ENCODE results near the gene KDF1.

Gene KDF1

GRCh38 chr1:26961826-26962225 is 1.6 kb upstream of the KDF1 start:
- no peak overlapping the region for H3K4me3 ChIP-seq (ENCODE audit: low read depth, low read length)
- DNase-seq (ENCODE audit: low read depth): no peak
- TF ChIP-seq CTCF (IDR thresholded peaks at IDR 0.05; ENCODE audit: low read depth, low read length, missing control alignments): no peak

GRCh38 chr1:26960625-26960966 is 328 bp upstream of the KDF1 start:
- no peak overlapping the region for H3K4me3 ChIP-seq (ENCODE audit: low read depth, low read length)
- DNase-seq (ENCODE audit: low read depth): no peak
- no peak for TF ChIP-seq CTCF (IDR thresholded peaks at IDR 0.05; ENCODE audit: low read depth, low read length, missing control alignments)

- no peak for TF ChIP-seq CTCF (IDR thresholded peaks at IDR 0.05; ENCODE audit: low read depth, low read length, missing control alignments)
- peak overlapping the region; percentile 52; the same call in 1 of the 2 replicates for H3K4me3 ChIP-seq (ENCODE audit: low read depth, low read length)
Observed at GRCh38 chr1:26959270-26959669, 998 bp downstream of the KDF1 start.

GRCh38 chr1:26957306-26957705 is 3.0 kb downstream of the KDF1 start:
- no peak for TF ChIP-seq CTCF (IDR thresholded peaks at IDR 0.05; ENCODE audit: low read depth, low read length, missing control alignments)
- no peak overlapping the region for H3K4me3 ChIP-seq (ENCODE audit: low read depth, low read length)
- no peak for DNase-seq (ENCODE audit: low read depth)

More at GRCh38 chr1:26959270-26959669, 998 bp downstream of the KDF1 start:
- no peak for DNase-seq (ENCODE audit: low read depth)

- TF ChIP-seq CTCF (IDR thresholded peaks at IDR 0.05; ENCODE audit: low read depth, low read length, missing control alignments): no peak
- DNase-seq (ENCODE audit: low read depth): no peak
- H3K4me3 ChIP-seq (ENCODE audit: low read depth, low read length): no peak overlapping the region
Observed at GRCh38 chr1:26956321-26956720, 3.9 kb downstream of the KDF1 start.

- no peak overlapping the region for H3K4me3 ChIP-seq (ENCODE audit: low read depth, low read length)
- TF ChIP-seq CTCF (IDR thresholded peaks at IDR 0.05; ENCODE audit: low read depth, low read length, missing control alignments): no peak
Observed at GRCh38 chr1:26953374-26953773, 6.9 kb downstream of the KDF1 start.

GRCh38 chr1:26951821-26952497 is 8.3 kb downstream of the KDF1 start:
- H3K4me3 ChIP-seq (ENCODE audit: low read depth, low read length): no peak overlapping the region
- no peak for DNase-seq (ENCODE audit: low read depth)
- TF ChIP-seq CTCF (IDR thresholded peaks at IDR 0.05; ENCODE audit: low read depth, low read length, missing control alignments): no peak

More at GRCh38 chr1:26953374-26953773, 6.9 kb downstream of the KDF1 start:
- DNase-seq (ENCODE audit: low read depth): no peak
